HepG2 (cell line): Measurements from ENCODE around the gene CRIP1. TPM values are rescaled to one million over a fixed set of nuclear protein-coding genes. Genes with fewer than 3 reads are reported as not detected.
A peak's percentile ranks its signal among the peaks of the same experiment; 100 is the strongest.

Source experiments
- E2F1 ChIP-seq: sonication (generic); formaldehyde crosslinking; IDR thresholded peaks from 2 replicates; pipeline ENCODE4 v1.5.0; 2020; ENCODE audit warnings: missing genetic modification reagents
- EZH2 ChIP-seq: conservative IDR thresholded peaks from 2 replicates; pipeline ENCODE4 v1.6.1; 2012; ENCODE audit warnings: mild to moderate bottlenecking, low read depth, low read length, moderate library complexity
- GATAD1 ChIP-seq: IDR thresholded peaks from 2 replicates; pipeline ENCODE4 v1.6.1; 2016; ENCODE audit warnings: missing genetic modification reagents, missing compliant biosample characterization
- HHEX ChIP-seq: IDR thresholded peaks from 2 replicates; pipeline ENCODE4 v1.6.1; 2016; ENCODE audit warnings: control low read depth
- KDM2A ChIP-seq: sonication (generic); formaldehyde crosslinking; IDR thresholded peaks from 2 replicates; pipeline ENCODE4 v1.4.0; 2020; ENCODE audit warnings: low read depth, missing genetic modification reagents, borderline replicate concordance
- MTA3 ChIP-seq: sonication (generic); formaldehyde crosslinking; IDR thresholded peaks from 2 replicates; pipeline ENCODE4 v1.4.0; 2020; ENCODE audit warnings: missing genetic modification reagents
- PHF20 ChIP-seq: sonication (generic); formaldehyde crosslinking; IDR thresholded peaks from 2 replicates; pipeline ENCODE4 v1.5.0; 2020; ENCODE audit warnings: mild to moderate bottlenecking, missing genetic modification reagents
- SKI ChIP-seq: fragments of 450-650 bp; IDR thresholded peaks from one replicate; pipeline ENCODE4 v1.6.1; 2018; ENCODE audit warnings: mild to moderate bottlenecking; ENCODE audit not compliant: partially characterized antibody
- THAP7 ChIP-seq: sonication (generic); formaldehyde crosslinking; IDR thresholded peaks from 2 replicates; pipeline ENCODE4 v1.8.1; 2023; ENCODE audit warnings: mild to moderate bottlenecking, missing genetic modification reagents
- TOE1 ChIP-seq: sonication (generic); formaldehyde crosslinking; IDR thresholded peaks from 2 replicates; pipeline ENCODE4 v1.4.0; 2020; ENCODE audit warnings: mild to moderate bottlenecking, missing genetic modification reagents
- YEATS2 ChIP-seq: sonication (generic); formaldehyde crosslinking; IDR thresholded peaks from 2 replicates; pipeline ENCODE4 v1.4.0; 2020; ENCODE audit warnings: missing genetic modification reagents, borderline replicate concordance
- ZBTB40 ChIP-seq, 2 experiments: fragments of 450-650 bp in 1 of 2; sonication (generic) in 1 of 2; formaldehyde crosslinking in 1 of 2; IDR thresholded peaks; 2 replicates each; pipeline versions ENCODE4 v1.6.1 to v1.8.0; 2016 to 2022; ENCODE audit warnings: antibody characterized with exemption in 1 of 2, mild to moderate bottlenecking in 1 of 2, missing genetic modification reagents in 1 of 2
- ZNF234 ChIP-seq: sonication (generic); formaldehyde crosslinking; conservative IDR thresholded peaks from 2 replicates; pipeline ENCODE4 v1.5.1; 2020; ENCODE audit warnings: mild to moderate bottlenecking, missing genetic modification reagents
- ZNF253 ChIP-seq: sonication (generic); formaldehyde crosslinking; IDR thresholded peaks from 2 replicates; pipeline ENCODE4 v1.8.0; 2022; ENCODE audit warnings: mild to moderate bottlenecking, missing genetic modification reagents, borderline replicate concordance
- ZNF430 ChIP-seq: sonication (generic); formaldehyde crosslinking; IDR thresholded peaks from 2 replicates; pipeline ENCODE4 v1.9.0; 2021; ENCODE audit warnings: mild to moderate bottlenecking, missing genetic modification reagents
- ZNF549 ChIP-seq: sonication (generic); formaldehyde crosslinking; IDR thresholded peaks from 2 replicates; pipeline ENCODE4 v1.5.0; 2020; ENCODE audit warnings: missing genetic modification reagents
- ZNF75D ChIP-seq: sonication (generic); formaldehyde crosslinking; IDR thresholded peaks from 2 replicates; pipeline ENCODE4 v1.8.1; 2023; ENCODE audit warnings: missing genetic modification reagents, mild to moderate bottlenecking, borderline replicate concordance
- ZNF879 ChIP-seq: sonication (generic); formaldehyde crosslinking; IDR thresholded peaks from 2 replicates; pipeline ENCODE4 v1.8.1; 2023; ENCODE audit warnings: missing genetic modification reagents
- polyA plus RNA-seq, 8 experiments: library from polyadenylated mRNA; depleted of rRNA in 3 of 8; stranded (reverse) in 7 of 8; unstranded in 1 of 8; fragments of >200 nt; fragmentation: Illumina TruSeq in 4 of 8; extraction: Trizol in 4 of 8; gene quantifications; 2 replicates each; pipeline versions ENCODE4 v1.2.1 to v1.2.3, GENCODE V29; 2011 to 2016; ENCODE audit warnings: low read depth in 4 of 8, missing spikeins in 1 of 8, mixed read lengths in 1 of 8; ENCODE audit not compliant: insufficient read depth in 1 of 8
- total RNA-seq, 5 experiments: library from RNA; depleted of rRNA; stranded (reverse); fragments of >200 nt; fragmentation: Illumina TruSeq; extraction: Trizol; gene quantifications; 2 replicates each; pipeline ENCODE4 v1.2.3, GENCODE V29; 2016; ENCODE audit warnings: low read depth in 1 of 5

Gene CRIP1
- total and polyA plus RNA-seq, 2 of the 13 experiments (the other 11 are each of a cell fraction or from before 2014, with no cell fraction given): 53.9 to 59.5 TPM

- TF ChIP-seq YEATS2 (CRISPR knock-in tag) (no peak), TOE1 (CRISPR knock-in tag) (no peak), HHEX (CRISPR knock-in tag) (no peak), ZNF253 (0 out of 2 replicates have a peak, but pooled peaks have one; percentile 32), ZNF549 (no peak), SKI (peak; percentile 28), MTA3 (CRISPR knock-in tag) (no peak), ZBTB40 (IDR thresholded peaks at IDR 0.05) (no peak), ZBTB40 (CRISPR knock-in tag; IDR thresholded peaks at IDR 0.05) (0 out of 2 replicates have a peak, but pooled peaks have one; percentile 51), KDM2A (CRISPR knock-in tag) (no peak; the same call in 1 of the 2 replicates), E2F1 (0 out of 2 replicates have a peak, but pooled peaks have one; percentile 10), THAP7 (CRISPR knock-in tag) (no peak), ZNF234 (CRISPR knock-in tag) (no peak), GATAD1 (no peak), ZNF75D (CRISPR knock-in tag) (no peak), ZNF879 (no peak), PHF20 (0 out of 2 replicates have a peak, but pooled peaks have one; percentile 6), ZNF430 (CRISPR knock-in tag) (peak; percentile 44; the same call in 1 of the 2 replicates), EZH2 (no peak)
Observed at GRCh38 chr14:105476097-105476830, 10.4 kb upstream of the CRIP1 start (continued).
